Activated naive CD4-positive, alpha-beta T cell treated with anti-CD3 and anti-CD28 coated beads for 36 hours (primary cell): Measurements from ENCODE around the gene CFAP91. TPM values are rescaled to one million over a fixed set of nuclear protein-coding genes. Genes with fewer than 3 reads are reported as not detected.
A peak's percentile ranks its signal among the peaks of the same experiment; 100 is the strongest.

Experiments
- CTCF ChIA-PET: fragments of 350-600 bp; sonication (Branson Sonifier 250); formaldehyde crosslinking; loops from one replicate; lab custom pipeline; 2021; ENCODE audit warnings: antibody characterized with exemption; lab: Charles Lee
- DNase-seq: peaks from one replicate; pipeline ENCODE4 v3.0.0-alpha.2; 2020
- H3K27ac Mint-ChIP-seq: one replicate; pipeline ENCODE4 v1.8.0; 2021; ENCODE audit warnings: mild to moderate bottlenecking, mixed read lengths
- H3K27me3 Mint-ChIP-seq: one replicate; pipeline ENCODE4 v1.8.0; 2021; ENCODE audit warnings: low read depth, mixed read lengths
- H3K36me3 Mint-ChIP-seq: one replicate; pipeline ENCODE4 v1.8.0; 2021; ENCODE audit warnings: low read depth, mixed read lengths
- H3K4me1 Mint-ChIP-seq: one replicate; pipeline ENCODE4 v1.8.0; 2021; ENCODE audit warnings: low read depth, mixed read lengths
- H3K4me3 Mint-ChIP-seq: one replicate; pipeline ENCODE4 v1.8.0; 2021; ENCODE audit warnings: mild to moderate bottlenecking, moderate library complexity, mixed read lengths
- H3K9me3 Mint-ChIP-seq: one replicate; pipeline ENCODE4 v1.8.0; 2021; ENCODE audit warnings: mixed read lengths
- intact Hi-C: fragments of 100-400 bp; cut with micrococcal nuclease; formaldehyde crosslinking; loops from one replicate; pipeline ENCODE4 v1.15.1; 2023
- total RNA-seq, 2 experiments: library from RNA; stranded (reverse); gene quantifications; one replicate each; pipeline ENCODE4 v1.2.3, GENCODE V29; 2021

The CFAP91 gene
- total RNA-seq, 2 experiments from 2014 or later, result 0.26 to 0.57 TPM

GRCh38 chr3:119683421-119683820 lies 19.4 kb upstream of the CFAP91 start:
- no peaks in the 10 kb centered on the region for H3K4me1 Mint-ChIP-seq
- no peaks in the 10 kb centered on the region for H3K36me3 Mint-ChIP-seq
- no peaks in the 10 kb centered on the region for H3K27me3 Mint-ChIP-seq
- intact Hi-C loops, result loop anchor here (5.0 kb wide), 1 partner anchor 651 kb away; the partner anchor contains the start of gene IGSF11
- DNase-seq, result no peak
- H3K9me3 Mint-ChIP-seq, result no peaks in the 10 kb centered on the region
- CTCF ChIA-PET, result interaction anchor here (0.6 kb wide), 1 partner anchor 515 kb away, joined by 3 read pairs; no protein-coding TSS in a partner anchor
- H3K27ac Mint-ChIP-seq, result no peak overlapping the region
- H3K4me3 Mint-ChIP-seq, result no peak overlapping the region

GRCh38 chr3:119690043-119690656 lies 12.7 kb upstream of the CFAP91 start:
- peaks cover 3% of the 10 kb centered on the region for H3K27me3 Mint-ChIP-seq
- H3K4me1 Mint-ChIP-seq, result no peaks in the 10 kb centered on the region
- no peak overlapping the region for H3K27ac Mint-ChIP-seq
- H3K9me3 Mint-ChIP-seq, result no peaks in the 10 kb centered on the region
- DNase-seq, result no peak
- CTCF ChIA-PET, result interaction anchor here (0.5 to 2.1 kb wide), 8 partner anchors 10 to 312 kb away, joined by 3 to 16 read pairs (median 3); no protein-coding TSS in a partner anchor
- intact Hi-C loops, result no loop called here
- no peaks in the 10 kb centered on the region for H3K36me3 Mint-ChIP-seq
- no peak overlapping the region for H3K4me3 Mint-ChIP-seq

GRCh38 chr3:119695480-119695879 lies 7.3 kb upstream of the CFAP91 start:
- no peak for DNase-seq
- intact Hi-C loops, result no loop called here
- Mint-ChIP-seq H3K27me3 (peaks cover 3% of the 10 kb centered on the region), H3K9me3 (no peaks in the 10 kb centered on the region), H3K36me3 (no peaks in the 10 kb centered on the region), H3K4me1 (peaks cover 12% of the 10 kb centered on the region), H3K4me3 (no peak overlapping the region), H3K27ac (no peak overlapping the region)
- CTCF ChIA-PET, result interaction anchor here (1.1 kb wide), 1 partner anchor 115 kb away, joined by 4 read pairs; no protein-coding TSS in a partner anchor

DNA sequence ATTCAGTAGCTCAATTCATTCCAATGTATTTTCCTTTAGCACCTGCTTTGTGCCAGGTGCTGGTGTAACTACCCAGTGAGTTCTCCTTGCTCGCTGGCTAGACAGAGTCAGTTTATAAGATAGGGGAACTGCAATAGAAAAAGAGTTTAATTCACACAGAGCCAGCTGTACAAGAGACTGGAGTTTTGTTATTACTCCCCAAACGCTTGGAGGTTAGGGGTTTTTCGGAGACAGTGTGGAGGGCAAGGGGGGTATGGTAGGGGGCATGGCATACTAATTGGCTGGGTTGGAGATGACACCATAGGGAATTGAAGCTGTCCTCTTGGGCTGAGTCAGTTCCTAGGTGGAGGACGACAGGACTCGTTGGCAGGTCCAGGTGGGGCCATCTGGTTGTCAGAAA lies 5.4 kb upstream of the CFAP91 start:
- intact Hi-C loops, result no loop called here
- Mint-ChIP-seq H3K9me3 (peaks cover 1% of the 10 kb centered on the region), H3K36me3 (no peaks in the 10 kb centered on the region), H3K4me1 (peaks cover 31% of the 10 kb centered on the region), H3K27me3 (peaks cover 3% of the 10 kb centered on the region), H3K4me3 (no peak overlapping the region), H3K27ac (no peak overlapping the region)
- CTCF ChIA-PET, result no interaction called here
- no peak for DNase-seq

GRCh38 chr3:119700269-119700919 lies 2.4 kb upstream of the CFAP91 start:
- Mint-ChIP-seq H3K27ac (peak overlapping the region; percentile 88), H3K27me3 (peaks cover 2% of the 10 kb centered on the region), H3K4me1 (peaks cover 45% of the 10 kb centered on the region), H3K9me3 (peaks cover 1% of the 10 kb centered on the region), H3K4me3 (peak overlapping the region; percentile 23), H3K36me3 (no peaks in the 10 kb centered on the region)
- peak; percentile 47 for DNase-seq
- CTCF ChIA-PET, result interaction anchor here (1.5 kb wide), 1 partner anchor 10 kb away, joined by 4 read pairs; no protein-coding TSS in a partner anchor
- intact Hi-C loops, result loop anchor here (1.0 to 5.0 kb wide), 11 partner anchors 23 to 897 kb away; partner anchors contain the start of genes ARHGAP31, COX17, LRRC58 and NDUFB4

- peak; percentile 11 for DNase-seq
- peaks cover 2% of the 10 kb centered on the region for H3K27me3 Mint-ChIP-seq
- peak overlapping the region; percentile 88 for H3K27ac Mint-ChIP-seq
- CTCF ChIA-PET, result interaction anchor here (1.5 kb wide), 1 partner anchor 11 kb away, joined by 4 read pairs; no protein-coding TSS in a partner anchor
- peaks cover 1% of the 10 kb centered on the region for H3K9me3 Mint-ChIP-seq
- intact Hi-C loops, result loop anchor here (1.0 to 5.0 kb wide), 12 partner anchors 24 to 896 kb away; partner anchors contain the start of genes ARHGAP31, COX17, LRRC58 and NDUFB4
- H3K36me3 Mint-ChIP-seq, result no peaks in the 10 kb centered on the region
- H3K4me3 Mint-ChIP-seq, result peak overlapping the region; percentile 23
- H3K4me1 Mint-ChIP-seq, result peaks cover 45% of the 10 kb centered on the region
Measured at GRCh38 chr3:119700920-119701734, 1.7 kb upstream of the CFAP91 start.

- H3K27ac Mint-ChIP-seq, result no peak overlapping the region
- intact Hi-C loops, result loop anchor here (1.0 to 5.0 kb wide), 3 partner anchors 390 to 893 kb away; partner anchors contain the start of genes GSK3B, LRRC58 and NDUFB4
- peaks cover 1% of the 10 kb centered on the region for H3K9me3 Mint-ChIP-seq
- H3K27me3 Mint-ChIP-seq, result peaks cover 2% of the 10 kb centered on the region
- H3K4me1 Mint-ChIP-seq, result peaks cover 45% of the 10 kb centered on the region
- no peaks in the 10 kb centered on the region for H3K36me3 Mint-ChIP-seq
- no peak for DNase-seq
- CTCF ChIA-PET, result interaction anchor here (1.0 kb wide), 1 partner anchor 38 kb away, joined by 3 read pairs; no protein-coding TSS in a partner anchor
- peak overlapping the region; percentile 72 for H3K4me3 Mint-ChIP-seq
Measured at GRCh38 chr3:119703820-119704531, 1.2 kb downstream of the CFAP91 start.

GRCh38 chr3:119715105-119715504 lies 12.3 kb downstream of the CFAP91 start:
- H3K36me3 Mint-ChIP-seq, result no peaks in the 10 kb centered on the region
- H3K9me3 Mint-ChIP-seq, result no peaks in the 10 kb centered on the region
- CTCF ChIA-PET, result no interaction called here
- H3K4me1 Mint-ChIP-seq, result no peaks in the 10 kb centered on the region
- no peaks in the 10 kb centered on the region for H3K27me3 Mint-ChIP-seq
- no peak for DNase-seq
- no peak overlapping the region for H3K27ac Mint-ChIP-seq
- no peak overlapping the region for H3K4me3 Mint-ChIP-seq
- intact Hi-C loops, result no loop called here

DNA sequence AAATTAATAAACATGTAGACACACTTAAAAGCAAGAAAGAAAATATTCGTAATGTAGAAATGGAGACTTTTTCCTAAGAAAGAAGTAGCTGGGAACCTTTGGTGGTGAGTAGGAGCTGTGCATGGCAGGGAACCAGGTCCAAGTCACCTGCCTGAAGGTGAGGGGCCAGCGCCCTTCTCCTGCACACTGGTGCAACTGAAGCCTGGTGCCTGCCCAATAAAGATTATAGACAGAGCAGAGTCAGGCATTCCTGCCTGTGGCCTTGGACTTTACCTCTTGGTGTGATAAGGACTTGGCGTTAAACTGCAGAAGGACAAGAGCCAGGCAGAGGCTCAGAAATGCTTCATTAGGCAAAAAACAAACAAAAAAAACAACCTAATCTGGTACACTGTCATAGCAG lies 14.2 kb downstream of the CFAP91 start:
- CTCF ChIA-PET, result interaction anchor here (0.6 kb wide), 1 partner anchor 96 kb away, joined by 4 read pairs; no protein-coding TSS in a partner anchor
- intact Hi-C loops, result no loop called here
- H3K36me3 Mint-ChIP-seq, result no peaks in the 10 kb centered on the region
- H3K27me3 Mint-ChIP-seq, result no peaks in the 10 kb centered on the region
- H3K4me1 Mint-ChIP-seq, result no peaks in the 10 kb centered on the region
- H3K4me3 Mint-ChIP-seq, result no peak overlapping the region
- H3K9me3 Mint-ChIP-seq, result no peaks in the 10 kb centered on the region
- no peak for DNase-seq
- H3K27ac Mint-ChIP-seq, result no peak overlapping the region

- H3K36me3 Mint-ChIP-seq, result no peaks in the 10 kb centered on the region
- no peaks in the 10 kb centered on the region for H3K9me3 Mint-ChIP-seq
- no peak overlapping the region for H3K27ac Mint-ChIP-seq
- CTCF ChIA-PET, result interaction anchor here (0.6 to 1.1 kb wide), 3 partner anchors 27 to 1142 kb away, joined by 3 to 4 read pairs (median 3); no protein-coding TSS in a partner anchor
- no peaks in the 10 kb centered on the region for H3K27me3 Mint-ChIP-seq
- H3K4me1 Mint-ChIP-seq, result no peaks in the 10 kb centered on the region
- no peak for DNase-seq
- intact Hi-C loops, result no loop called here
- no peak overlapping the region for H3K4me3 Mint-ChIP-seq
Measured at GRCh38 chr3:119717520-119717919, 14.7 kb downstream of the CFAP91 start.

- no peak for DNase-seq
- CTCF ChIA-PET, result interaction anchor here (0.7 to 1.6 kb wide), 3 partner anchors 10 to 837 kb away, joined by 3 to 4 read pairs (median 3); no protein-coding TSS in a partner anchor
Measured at GRCh38 chr3:119723022-119723421, 20.2 kb downstream of the CFAP91 start.

More at GRCh38 chr3:119723022-119723421, 20.2 kb downstream of the CFAP91 start:
- Mint-ChIP-seq H3K4me3 (no peak overlapping the region), H3K27me3 (no peaks in the 10 kb centered on the region), H3K4me1 (no peaks in the 10 kb centered on the region), H3K36me3 (no peaks in the 10 kb centered on the region), H3K9me3 (no peaks in the 10 kb centered on the region), H3K27ac (no peak overlapping the region)
- intact Hi-C loops, result no loop called here
